Lower leg skin (tissue), 4 donors: Measurements from ENCODE around the gene ZNF100. TPM values are rescaled to one million over a fixed set of nuclear protein-coding genes. Genes with fewer than 3 reads are reported as not detected.
"Not testable (repeated sequence)": the region's sequence is repeated elsewhere in the genome, so short reads cannot be mapped to it uniquely, and the experiment has no call there.

Source experiments
- DNase-seq, 2 donors: peaks; one replicate each; pipeline ENCODE4 v3.0.0-alpha.2; 2019; ENCODE audit warnings: low spot score in 2 of 2
- H3K4me3 ChIP-seq: fragments of 200-600 bp; sonication (generic); 2 replicates; pipeline ENCODE4 v1.5.1; 2017; ENCODE audit warnings: mild to moderate bottlenecking, low read depth; ENCODE audit not compliant: poor library complexity, severe bottlenecking
- POLR2A ChIP-seq, 2 donors: fragments of 450-650 bp; IDR thresholded peaks; one replicate each; pipeline ENCODE4 v1.6.1; 2016 to 2017; ENCODE audit warnings: antibody characterized with exemption in 2 of 2, mild to moderate bottlenecking in 1 of 2, moderate library complexity in 1 of 2
- WGBS, 2 donors: methylation state at CpG; one replicate each; pipeline ENCODE4 v1.1.5; 2018; 5-methylcytosine and 5-hydroxymethylcytosine counted together
- intact Hi-C: fragments of 100-400 bp; cut with DNase I; formaldehyde crosslinking; loops from one replicate; pipeline ENCODE4 v1.15.0; 2023; ENCODE audit warnings: low total_unique reads
- total RNA-seq, 4 donors: library from RNA; depleted of rRNA; stranded (reverse); fragments of >200 nt; gene quantifications; one replicate each; pipeline ENCODE4 v1.1.0, GENCODE V29; 2016
- TF ChIP-seq, protein P1 (sequence below), 3 donors: fragments of 450-650 bp; IDR thresholded peaks; one replicate each; pipeline ENCODE4 v1.5.1; 2016; ENCODE audit warnings: antibody characterized with exemption in 3 of 3, mild to moderate bottlenecking in 3 of 3, moderate library complexity in 2 of 3

The ZNF100 gene
- total RNA-seq, 4 donors from 2014 or later = 1.4 to 4.7 (median 3.1) TPM

GRCh38 chr19:21674454-21674853 lies 92.9 kb downstream of the ZNF100 start:
- intact Hi-C loops = no loop called here
- TF ChIP-seq, protein P1, sequence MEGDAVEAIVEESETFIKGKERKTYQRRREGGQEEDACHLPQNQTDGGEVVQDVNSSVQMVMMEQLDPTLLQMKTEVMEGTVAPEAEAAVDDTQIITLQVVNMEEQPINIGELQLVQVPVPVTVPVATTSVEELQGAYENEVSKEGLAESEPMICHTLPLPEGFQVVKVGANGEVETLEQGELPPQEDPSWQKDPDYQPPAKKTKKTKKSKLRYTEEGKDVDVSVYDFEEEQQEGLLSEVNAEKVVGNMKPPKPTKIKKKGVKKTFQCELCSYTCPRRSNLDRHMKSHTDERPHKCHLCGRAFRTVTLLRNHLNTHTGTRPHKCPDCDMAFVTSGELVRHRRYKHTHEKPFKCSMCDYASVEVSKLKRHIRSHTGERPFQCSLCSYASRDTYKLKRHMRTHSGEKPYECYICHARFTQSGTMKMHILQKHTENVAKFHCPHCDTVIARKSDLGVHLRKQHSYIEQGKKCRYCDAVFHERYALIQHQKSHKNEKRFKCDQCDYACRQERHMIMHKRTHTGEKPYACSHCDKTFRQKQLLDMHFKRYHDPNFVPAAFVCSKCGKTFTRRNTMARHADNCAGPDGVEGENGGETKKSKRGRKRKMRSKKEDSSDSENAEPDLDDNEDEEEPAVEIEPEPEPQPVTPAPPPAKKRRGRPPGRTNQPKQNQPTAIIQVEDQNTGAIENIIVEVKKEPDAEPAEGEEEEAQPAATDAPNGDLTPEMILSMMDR (IDR thresholded peaks at IDR 0.05) = no peak
- no peak for TF ChIP-seq POLR2A (IDR thresholded peaks at IDR 0.05)
- DNase-seq = no peak
- WGBS, 2 donors = 69 to 71% methylated on average over 1 of the region's 1 CpG
- H3K4me3 ChIP-seq = no peak overlapping the region

- WGBS, 2 donors = 55 to 61% methylated on average over 2 of the region's 2 CpGs
- intact Hi-C loops, DNase-seq, H3K4me3 ChIP-seq: not testable (repeated sequence)
These were observed 93.9 kb downstream of the ZNF100 start for GRCh38 chr19:21673479-21673878.

Other genes starting within 250 kb of the ZNF100 start
- gene ZNF43, start 68.6 kb upstream of the ZNF100 start, total RNA-seq = 10 to 100 TPM in 1 of 4 donors, 1 to 10 TPM in 3; 4.2 to 11.1 (median 8.8) TPM
- gene ZNF208, start 243.4 kb upstream of the ZNF100 start, total RNA-seq = 1 to 10 TPM in 1 of 4 donors, under 1 TPM in 2, not detected in 1; 0.84 to 2.0 (median 0.88) TPM